ENCODE data around the gene PDXP.

DNA sequence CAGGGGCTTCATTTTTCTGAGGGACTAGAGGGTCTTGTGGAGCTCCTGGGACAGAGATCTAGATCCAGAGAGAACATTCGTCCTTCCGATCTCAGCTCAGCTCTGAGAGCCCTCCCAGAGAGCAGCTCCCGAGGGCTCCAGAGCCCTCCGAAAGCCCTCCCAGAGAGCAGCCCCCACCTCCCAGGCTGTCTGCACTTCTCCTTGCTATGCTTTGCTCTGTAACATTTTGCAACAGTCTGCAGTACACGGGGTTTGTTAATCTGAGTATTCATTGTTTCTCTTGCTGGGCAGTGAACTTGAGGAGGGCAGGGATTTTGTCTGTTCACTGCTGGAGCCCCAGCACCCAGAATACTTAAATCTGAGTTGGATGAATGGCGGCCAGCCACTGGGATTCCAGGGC is 47.3 kb upstream of the PDXP start:
- TF ChIP-seq, protein P1, sequence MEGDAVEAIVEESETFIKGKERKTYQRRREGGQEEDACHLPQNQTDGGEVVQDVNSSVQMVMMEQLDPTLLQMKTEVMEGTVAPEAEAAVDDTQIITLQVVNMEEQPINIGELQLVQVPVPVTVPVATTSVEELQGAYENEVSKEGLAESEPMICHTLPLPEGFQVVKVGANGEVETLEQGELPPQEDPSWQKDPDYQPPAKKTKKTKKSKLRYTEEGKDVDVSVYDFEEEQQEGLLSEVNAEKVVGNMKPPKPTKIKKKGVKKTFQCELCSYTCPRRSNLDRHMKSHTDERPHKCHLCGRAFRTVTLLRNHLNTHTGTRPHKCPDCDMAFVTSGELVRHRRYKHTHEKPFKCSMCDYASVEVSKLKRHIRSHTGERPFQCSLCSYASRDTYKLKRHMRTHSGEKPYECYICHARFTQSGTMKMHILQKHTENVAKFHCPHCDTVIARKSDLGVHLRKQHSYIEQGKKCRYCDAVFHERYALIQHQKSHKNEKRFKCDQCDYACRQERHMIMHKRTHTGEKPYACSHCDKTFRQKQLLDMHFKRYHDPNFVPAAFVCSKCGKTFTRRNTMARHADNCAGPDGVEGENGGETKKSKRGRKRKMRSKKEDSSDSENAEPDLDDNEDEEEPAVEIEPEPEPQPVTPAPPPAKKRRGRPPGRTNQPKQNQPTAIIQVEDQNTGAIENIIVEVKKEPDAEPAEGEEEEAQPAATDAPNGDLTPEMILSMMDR (IDR thresholded peaks at IDR 0.05) = no peak
- TF ChIP-seq POLR2AphosphoS5 (IDR thresholded peaks at IDR 0.05; ENCODE audit: low read depth, low read length) = no peak

Measured in Panc1 (cell line).